BE2C (cell line): ENCODE measurements around the gene TIMM17A. TPM values are rescaled to one million over a fixed set of nuclear protein-coding genes. Genes with fewer than 3 reads are reported as not detected.

ENCODE experiments used
- DNase-seq: peaks from one replicate; pipeline ENCODE4 v3.0.0-alpha.2; 2020
- H3K27me3 ChIP-seq: fragments of 250-450 bp; sonication (Bioruptor Pico); 2 replicates; pipeline ENCODE4 v1.5.1; 2020; ENCODE audit warnings: mild to moderate bottlenecking
- H3K36me3 ChIP-seq: fragments of 250-450 bp; sonication (Bioruptor Pico); 2 replicates; pipeline ENCODE4 v1.5.1; 2020; ENCODE audit warnings: mild to moderate bottlenecking
- H3K4me1 ChIP-seq: fragments of 250-450 bp; sonication (Bioruptor Pico); 2 replicates; pipeline ENCODE4 v1.5.1; 2020
- H3K4me3 ChIP-seq: 2 replicates; pipeline ENCODE4 v1.5.1; 2011; ENCODE audit warnings: low read depth, low read length
- H3K9me3 ChIP-seq: fragments of 250-450 bp; sonication (Bioruptor Pico); 2 replicates; pipeline ENCODE4 v1.5.1; 2020
- polyA plus RNA-seq: library from polyadenylated mRNA; unstranded; fragments of >200 nt; gene quantifications from one replicate; pipeline ENCODE4 v1.2.1, GENCODE V29; 2012; ENCODE audit warnings: low read depth, missing spikeins; ENCODE audit not compliant: insufficient read length, insufficient read depth
- TF ChIP-seq, protein P1 (sequence below): IDR thresholded peaks from 2 replicates; pipeline ENCODE4 v1.5.1; 2012; ENCODE audit warnings: mild to moderate bottlenecking, low read depth, low read length

Gene TIMM17A
- polyA plus RNA-seq: 172 TPM

DNA sequence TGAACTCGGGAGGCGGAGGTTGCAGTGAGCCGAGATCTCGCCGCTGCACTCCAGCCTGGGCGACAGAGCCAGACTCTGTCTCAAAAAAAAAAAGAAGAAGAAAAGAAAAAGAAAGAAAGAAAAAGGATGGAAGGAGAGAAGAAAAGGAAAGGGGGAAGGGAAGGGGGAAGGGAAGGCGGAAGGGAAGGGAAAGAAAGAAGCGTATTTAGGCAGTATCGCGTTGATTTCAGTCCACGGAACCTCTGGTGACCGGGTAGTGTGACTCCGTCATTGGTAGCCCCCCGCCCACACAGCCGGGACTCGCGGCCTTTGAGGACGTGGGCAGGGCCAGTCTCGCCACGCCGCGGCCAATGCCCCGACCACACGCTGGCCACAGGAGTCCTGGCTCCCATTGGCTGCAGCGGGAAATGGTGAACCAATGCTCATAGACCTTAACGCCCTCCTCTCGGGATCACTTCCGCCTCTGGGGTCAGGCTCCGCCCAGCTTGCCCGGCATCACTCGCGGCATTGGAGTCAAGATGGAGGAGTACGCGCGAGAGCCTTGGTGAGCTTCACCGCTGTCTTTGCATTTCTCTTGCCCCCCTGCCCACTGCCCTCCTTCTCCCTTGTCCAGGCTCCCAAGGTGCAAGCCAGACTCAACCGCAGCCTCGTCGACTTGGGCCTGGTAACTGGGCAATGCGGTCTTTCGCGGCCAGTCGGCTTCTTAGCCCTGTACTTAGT, at the start of gene TIMM17A:
TSS of gene TIMM17A (plus strand) at position 495 of the 720 bp plus-strand sequence. CDS start at position 519, 24 bp downstream.
- TF ChIP-seq, protein P1, sequence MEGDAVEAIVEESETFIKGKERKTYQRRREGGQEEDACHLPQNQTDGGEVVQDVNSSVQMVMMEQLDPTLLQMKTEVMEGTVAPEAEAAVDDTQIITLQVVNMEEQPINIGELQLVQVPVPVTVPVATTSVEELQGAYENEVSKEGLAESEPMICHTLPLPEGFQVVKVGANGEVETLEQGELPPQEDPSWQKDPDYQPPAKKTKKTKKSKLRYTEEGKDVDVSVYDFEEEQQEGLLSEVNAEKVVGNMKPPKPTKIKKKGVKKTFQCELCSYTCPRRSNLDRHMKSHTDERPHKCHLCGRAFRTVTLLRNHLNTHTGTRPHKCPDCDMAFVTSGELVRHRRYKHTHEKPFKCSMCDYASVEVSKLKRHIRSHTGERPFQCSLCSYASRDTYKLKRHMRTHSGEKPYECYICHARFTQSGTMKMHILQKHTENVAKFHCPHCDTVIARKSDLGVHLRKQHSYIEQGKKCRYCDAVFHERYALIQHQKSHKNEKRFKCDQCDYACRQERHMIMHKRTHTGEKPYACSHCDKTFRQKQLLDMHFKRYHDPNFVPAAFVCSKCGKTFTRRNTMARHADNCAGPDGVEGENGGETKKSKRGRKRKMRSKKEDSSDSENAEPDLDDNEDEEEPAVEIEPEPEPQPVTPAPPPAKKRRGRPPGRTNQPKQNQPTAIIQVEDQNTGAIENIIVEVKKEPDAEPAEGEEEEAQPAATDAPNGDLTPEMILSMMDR: no peak

DNA sequence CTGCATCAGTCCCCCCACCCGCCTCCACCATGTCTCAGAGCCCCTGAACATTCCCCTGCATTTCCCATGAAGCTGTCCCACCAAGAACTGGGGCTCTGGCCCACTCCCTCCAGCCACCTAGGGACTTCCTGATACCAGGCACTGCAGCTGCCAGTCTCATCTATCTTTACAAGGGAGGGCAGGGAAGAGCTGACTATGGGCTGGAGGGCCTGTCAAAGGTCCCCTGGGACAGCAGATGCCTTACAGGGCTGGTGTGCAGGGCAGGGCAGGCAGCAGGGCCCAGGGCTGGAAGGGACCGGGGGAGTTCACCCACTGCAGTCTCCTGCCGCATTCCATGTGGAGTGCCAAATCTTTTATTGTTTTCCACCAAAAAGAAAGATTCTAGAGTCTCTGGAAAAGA, 49.0 kb upstream of the TIMM17A start:
- no peaks in the 10 kb centered on the region for H3K36me3 ChIP-seq
- H3K9me3 ChIP-seq: no peaks in the 10 kb centered on the region
- no peak overlapping the region for H3K4me3 ChIP-seq
- no peaks in the 10 kb centered on the region for H3K27me3 ChIP-seq
- DNase-seq: peak; percentile 86
- H3K4me1 ChIP-seq: peaks cover 12% of the 10 kb centered on the region
- TF ChIP-seq, protein P1: no peak

More for the DNA sequence above, at the start of gene TIMM17A:
- H3K4me1 ChIP-seq: no peaks in the 10 kb centered on the region
- peaks cover 30% of the 10 kb centered on the region for H3K36me3 ChIP-seq
- DNase-seq: peak; percentile 98
- H3K4me3 ChIP-seq: peak within 1 kb of the TSS; percentile 96
- no peaks in the 10 kb centered on the region for H3K9me3 ChIP-seq
- H3K27me3 ChIP-seq: no peaks in the 10 kb centered on the region

DNA sequence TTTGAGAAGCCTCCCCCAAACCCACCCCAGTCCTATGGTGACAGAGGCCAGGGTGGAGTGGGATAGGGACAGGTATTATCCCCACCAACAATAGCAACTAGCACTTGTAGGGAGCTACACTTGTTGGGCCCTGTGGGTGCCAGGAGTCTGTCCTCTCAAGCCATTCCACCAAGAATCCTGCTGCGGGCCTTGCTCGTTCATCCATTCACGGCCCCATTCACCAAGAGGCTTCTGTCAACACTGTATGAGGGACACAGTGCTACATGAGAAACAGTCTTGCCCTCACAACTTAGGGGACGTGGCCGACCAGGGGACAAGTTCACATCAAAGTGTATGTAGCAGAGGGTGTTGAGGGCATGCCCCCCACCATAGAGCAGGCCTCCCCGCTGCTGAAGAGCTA, 47.7 kb upstream of the TIMM17A start:
- Histone ChIP-seq H3K27me3 (no peaks in the 10 kb centered on the region), H3K36me3 (no peaks in the 10 kb centered on the region), H3K4me3 (no peak overlapping the region), H3K9me3 (no peaks in the 10 kb centered on the region), H3K4me1 (peaks cover 12% of the 10 kb centered on the region)
- TF ChIP-seq, protein P1: no peak
- DNase-seq: no peak

DNA sequence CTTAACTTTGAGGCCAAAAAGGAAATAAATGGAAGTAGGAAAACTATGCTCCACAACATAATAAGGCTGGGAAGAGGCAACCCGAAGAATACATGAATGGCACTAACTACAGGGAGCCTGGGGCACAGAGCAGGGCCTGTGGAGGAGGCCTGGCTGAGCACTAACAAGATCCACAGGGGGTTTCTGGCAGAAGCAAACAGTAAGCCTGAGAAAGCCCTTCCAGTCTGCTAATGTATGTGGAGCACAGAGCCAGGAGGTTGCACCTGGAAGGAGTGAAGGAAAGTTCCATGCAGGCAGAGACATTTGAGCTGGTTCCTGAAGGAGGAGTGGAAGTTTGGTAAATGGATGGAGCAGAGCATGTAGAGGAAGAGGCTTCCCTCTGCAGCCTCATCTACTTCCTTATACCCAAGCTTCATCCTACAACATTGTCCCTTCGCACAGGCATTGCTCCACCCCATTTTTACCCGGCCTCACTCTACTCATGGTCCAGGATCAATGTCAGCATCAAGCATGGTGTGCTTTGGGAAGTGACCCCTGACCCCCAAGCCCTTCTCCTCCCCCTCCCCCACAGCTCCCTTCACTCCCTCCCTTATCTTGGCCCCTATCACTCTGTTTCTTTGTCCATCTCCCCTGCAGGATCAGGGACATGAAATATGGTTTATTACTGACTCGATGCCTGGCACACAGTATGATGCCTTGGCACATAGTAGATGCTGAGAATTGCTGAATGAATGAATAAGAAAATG, 43.3 kb upstream of the TIMM17A start:
- no peak for DNase-seq
- peaks cover 8% of the 10 kb centered on the region for H3K4me1 ChIP-seq
- H3K4me3 ChIP-seq: no peak overlapping the region
- H3K9me3 ChIP-seq: no peaks in the 10 kb centered on the region
- H3K27me3 ChIP-seq: no peaks in the 10 kb centered on the region
- H3K36me3 ChIP-seq: no peaks in the 10 kb centered on the region
- TF ChIP-seq, protein P1: no peak

DNA sequence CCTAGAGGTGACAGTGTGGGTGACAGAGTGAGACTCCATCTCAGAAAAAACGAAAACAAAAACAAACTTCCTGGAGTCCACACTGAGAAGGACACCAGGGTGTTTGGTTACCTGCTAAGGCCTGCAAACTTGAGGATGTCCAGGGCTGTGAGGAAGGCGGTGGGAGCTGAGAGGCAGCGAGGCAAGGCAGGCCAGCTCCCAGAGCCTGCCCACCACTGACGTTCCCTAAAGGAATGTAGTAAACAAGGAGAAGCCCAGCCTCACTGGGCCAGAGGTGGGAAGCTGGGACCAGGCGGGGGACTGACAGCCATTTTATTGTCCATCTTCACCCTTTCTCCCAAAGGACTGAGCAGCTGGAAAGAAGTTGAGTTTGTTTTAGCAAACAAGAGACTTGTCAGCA, 42.5 kb upstream of the TIMM17A start:
- no peak for DNase-seq
- Histone ChIP-seq H3K36me3 (no peaks in the 10 kb centered on the region), H3K4me3 (no peak overlapping the region), H3K4me1 (peaks cover 16% of the 10 kb centered on the region), H3K9me3 (no peaks in the 10 kb centered on the region), H3K27me3 (no peaks in the 10 kb centered on the region)
- TF ChIP-seq, protein P1: no peak
